ENCODE data around the gene TFAM.

DNA sequence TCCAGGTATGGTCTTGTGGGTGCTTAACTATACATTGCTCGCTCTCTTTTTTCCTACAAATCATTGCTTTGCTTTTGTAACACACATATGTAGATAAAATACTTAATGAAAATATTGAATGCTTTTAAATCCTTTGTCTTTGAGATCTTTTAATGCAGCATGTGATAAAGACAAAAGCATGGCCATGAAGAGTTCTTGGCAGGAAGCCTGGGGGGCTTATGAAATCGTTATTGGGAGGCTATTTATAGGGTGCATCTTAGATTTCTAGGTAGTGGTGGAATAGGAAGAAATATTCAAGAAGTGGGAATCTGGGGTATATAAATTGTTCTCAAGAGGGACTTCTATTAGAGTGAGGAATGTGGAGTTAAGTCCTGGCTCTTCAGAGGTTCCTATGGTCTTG, 28.5 kb upstream of the TFAM start:
- no peak for TF ChIP-seq EZH2 (IDR thresholded peaks at IDR 0.05; ENCODE audit: low read length)
- TF ChIP-seq, protein P1, sequence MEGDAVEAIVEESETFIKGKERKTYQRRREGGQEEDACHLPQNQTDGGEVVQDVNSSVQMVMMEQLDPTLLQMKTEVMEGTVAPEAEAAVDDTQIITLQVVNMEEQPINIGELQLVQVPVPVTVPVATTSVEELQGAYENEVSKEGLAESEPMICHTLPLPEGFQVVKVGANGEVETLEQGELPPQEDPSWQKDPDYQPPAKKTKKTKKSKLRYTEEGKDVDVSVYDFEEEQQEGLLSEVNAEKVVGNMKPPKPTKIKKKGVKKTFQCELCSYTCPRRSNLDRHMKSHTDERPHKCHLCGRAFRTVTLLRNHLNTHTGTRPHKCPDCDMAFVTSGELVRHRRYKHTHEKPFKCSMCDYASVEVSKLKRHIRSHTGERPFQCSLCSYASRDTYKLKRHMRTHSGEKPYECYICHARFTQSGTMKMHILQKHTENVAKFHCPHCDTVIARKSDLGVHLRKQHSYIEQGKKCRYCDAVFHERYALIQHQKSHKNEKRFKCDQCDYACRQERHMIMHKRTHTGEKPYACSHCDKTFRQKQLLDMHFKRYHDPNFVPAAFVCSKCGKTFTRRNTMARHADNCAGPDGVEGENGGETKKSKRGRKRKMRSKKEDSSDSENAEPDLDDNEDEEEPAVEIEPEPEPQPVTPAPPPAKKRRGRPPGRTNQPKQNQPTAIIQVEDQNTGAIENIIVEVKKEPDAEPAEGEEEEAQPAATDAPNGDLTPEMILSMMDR (optimal IDR thresholded peaks at IDR 0.05 in 1 of 3, IDR thresholded peaks at IDR 0.05 in 1 of 3, conservative IDR thresholded peaks at IDR 0.05 in 1 of 3; ENCODE audit: extremely low read depth in 1 of 3, insufficient read depth in 2 of 3, low read length in 3 of 3), result no peak

Data from keratinocyte (primary cell).